ENCODE data around the gene SENP8.

SENP8 gene

DNA sequence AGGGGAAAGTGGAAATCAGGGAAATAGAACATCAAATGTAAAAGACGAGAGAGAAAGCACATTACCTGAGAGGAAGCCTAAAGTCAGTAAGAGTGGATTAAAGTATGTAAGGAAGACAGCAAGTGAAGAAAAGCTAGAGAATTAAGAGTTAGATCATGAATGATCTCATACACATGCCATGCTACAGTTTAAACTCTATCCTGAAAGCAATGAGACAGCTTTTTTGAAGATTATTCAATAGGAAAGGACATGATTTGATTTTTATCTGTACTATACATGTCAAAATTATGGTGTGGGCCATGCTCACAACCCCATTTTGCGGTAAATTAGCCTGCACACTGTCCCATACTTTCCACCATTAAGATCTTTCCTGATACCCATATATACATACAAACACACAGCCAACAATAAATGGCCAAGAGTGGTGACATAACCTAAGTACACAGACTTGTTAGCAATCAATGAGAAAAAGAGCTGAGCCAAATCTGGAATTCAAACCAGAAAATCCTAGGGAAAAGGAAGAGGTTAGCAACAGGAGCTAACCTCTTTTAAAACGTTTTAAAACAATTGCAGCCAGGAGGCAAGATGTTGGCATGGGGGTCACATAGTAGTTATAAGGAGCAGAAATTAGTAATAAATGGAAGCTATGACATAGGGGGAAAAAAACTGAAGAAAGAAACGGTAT, 4.7 kb upstream of the SENP8 start:
- no peak for DNase-seq (ENCODE audit: low read depth)

DNA sequence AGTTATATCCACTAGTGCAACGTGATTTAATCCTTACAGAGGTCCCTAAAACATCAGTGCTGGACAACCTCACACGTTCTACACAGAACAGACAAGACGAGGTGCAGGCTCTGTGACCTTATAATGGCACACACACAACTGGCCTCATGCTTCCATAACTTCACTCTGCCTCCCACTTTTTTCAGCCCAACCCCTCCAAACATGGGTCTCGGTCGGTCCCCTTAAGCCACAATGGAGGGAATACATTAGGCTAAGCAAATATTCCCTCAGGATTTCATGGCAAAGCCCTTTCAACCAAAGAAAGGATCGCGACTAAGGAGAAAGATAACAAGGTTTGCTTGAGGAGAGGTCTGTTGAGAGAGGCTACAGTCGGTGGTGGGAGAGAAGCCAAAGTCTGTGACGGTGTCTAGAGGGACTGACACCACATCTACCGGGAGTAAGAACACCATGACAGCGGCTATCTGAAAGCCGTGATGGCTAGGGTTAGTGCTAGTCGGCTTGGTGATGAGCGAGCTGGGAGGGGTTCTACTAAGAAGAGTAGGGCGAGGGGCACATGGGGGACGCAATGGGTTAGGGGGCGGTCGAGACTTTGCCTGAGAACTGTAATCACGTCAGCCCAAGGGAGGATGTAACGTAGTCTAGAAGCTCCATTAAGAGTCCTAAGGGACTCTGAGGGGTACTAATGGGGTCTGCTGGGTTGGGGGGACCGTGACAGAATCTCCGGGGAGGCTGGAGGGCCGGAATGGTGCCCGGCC, 1.3 kb upstream of the SENP8 start:
- DNase-seq (ENCODE audit: low read depth), result peak; percentile 18

DNA sequence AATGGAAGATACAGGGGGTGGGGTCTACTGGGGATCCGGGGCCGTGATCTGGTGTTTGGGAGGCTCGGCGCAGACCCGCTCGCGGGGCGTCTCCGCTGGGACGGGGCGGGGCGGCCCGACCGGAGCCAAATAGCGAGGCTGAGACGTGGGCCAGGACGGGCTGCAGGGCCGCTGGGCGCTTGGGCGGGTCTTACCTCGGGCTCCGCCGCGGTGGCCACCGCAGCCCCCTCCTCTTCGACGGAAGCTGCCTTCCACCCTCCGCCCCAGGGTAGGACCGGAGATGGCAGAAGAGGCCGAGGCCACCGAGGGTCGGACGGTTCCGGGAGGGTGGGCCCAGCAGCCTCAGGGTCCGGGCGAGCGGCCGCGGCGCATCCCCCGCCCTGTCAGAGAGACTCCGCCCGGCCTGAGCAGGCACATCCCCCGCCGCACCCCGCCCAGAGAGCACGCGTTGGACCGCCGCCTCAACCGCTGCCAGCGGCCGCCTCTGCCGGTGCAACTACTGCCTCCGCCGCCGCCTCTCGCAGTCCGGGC, 652 bp upstream of the SENP8 start:
- peak; percentile 34 for DNase-seq (ENCODE audit: low read depth)

GRCh38 chr15:72124218-72124617, 6.0 kb downstream of the SENP8 start:
- DNase-seq (ENCODE audit: low read depth), result no peak

- DNase-seq (ENCODE audit: low read depth), result no peak
Observed at GRCh38 chr15:72127724-72128322, 9.6 kb downstream of the SENP8 start.

DNA sequence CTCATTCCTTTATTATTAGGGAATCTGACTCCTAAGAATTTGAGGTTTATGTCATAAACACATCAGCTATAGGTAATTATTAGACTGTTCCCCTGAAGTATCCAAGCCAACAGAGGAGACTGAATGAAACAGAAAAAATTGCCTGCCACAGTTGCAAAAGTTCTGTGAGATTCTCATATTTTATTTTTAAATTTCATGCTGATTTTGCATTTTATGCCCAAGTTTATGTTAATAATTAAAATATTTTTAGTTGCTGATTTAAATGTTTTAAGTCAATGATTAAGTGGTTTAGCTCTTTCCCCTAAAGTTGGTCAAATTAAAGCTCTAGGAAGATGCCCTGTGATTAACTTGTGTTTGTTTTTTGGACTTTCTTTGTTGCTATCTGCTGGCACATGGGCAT, 10.2 kb downstream of the SENP8 start:
- DNase-seq (ENCODE audit: low read depth), result no peak

- DNase-seq (ENCODE audit: low read depth), result no peak
Observed at GRCh38 chr15:72130272-72130671, 12.1 kb downstream of the SENP8 start.

DNA sequence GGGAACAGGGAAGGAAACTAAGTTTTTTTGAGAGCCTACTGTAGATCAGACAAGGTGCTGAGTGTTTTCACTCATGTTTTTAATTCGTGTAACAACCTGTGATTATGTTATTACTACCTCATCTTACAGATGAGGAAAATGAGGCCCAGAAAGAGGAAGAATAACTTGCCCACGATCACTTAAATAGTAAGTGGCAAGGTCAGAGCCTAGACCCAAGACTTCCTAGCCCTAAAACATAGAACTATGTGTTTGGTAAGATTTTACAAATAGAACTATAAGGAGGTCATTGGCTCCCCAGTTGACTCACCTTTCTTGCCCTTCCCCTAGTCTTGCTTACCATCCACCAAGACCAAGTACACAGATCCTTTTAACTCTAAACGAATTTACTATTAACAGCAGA, 13.7 kb downstream of the SENP8 start:
- no peak for DNase-seq (ENCODE audit: low read depth)

GRCh38 chr15:72133211-72133610, 15.0 kb downstream of the SENP8 start:
- DNase-seq (ENCODE audit: low read depth), result no peak

DNA sequence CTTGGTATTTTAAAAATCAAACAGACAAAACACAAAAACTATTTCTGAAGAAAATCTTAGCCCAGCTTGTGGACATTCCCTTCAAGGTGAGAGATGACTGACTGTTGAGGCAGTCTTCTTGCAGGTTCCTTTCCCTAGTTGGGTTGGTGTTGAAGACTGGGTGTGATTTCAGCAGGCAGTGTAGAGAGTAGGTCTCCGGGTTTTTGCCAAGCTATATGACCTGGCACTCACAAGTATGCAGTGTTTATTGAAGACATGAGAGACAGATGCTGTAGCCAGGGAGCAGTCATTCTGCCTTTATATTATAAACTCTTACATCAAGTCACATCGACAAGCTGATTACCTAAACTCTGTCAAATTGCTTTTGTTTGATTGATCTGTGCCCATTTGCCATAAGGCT, 17.5 kb downstream of the SENP8 start:
- no peak for DNase-seq (ENCODE audit: low read depth)

- no peak for DNase-seq (ENCODE audit: low read depth)
Observed at GRCh38 chr15:72136170-72137051, 18.2 kb downstream of the SENP8 start.

GRCh38 chr15:72139667-72140066, 21.5 kb downstream of the SENP8 start:
- DNase-seq (ENCODE audit: low read depth), result no peak

GRCh38 chr15:72140088-72140487, 21.9 kb downstream of the SENP8 start:
- no peak for DNase-seq (ENCODE audit: low read depth)

GRCh38 chr15:72141171-72142084, 23.2 kb downstream of the SENP8 start:
- no peak for DNase-seq (ENCODE audit: low read depth)

GRCh38 chr15:72146221-72146620, 28.0 kb downstream of the SENP8 start:
- DNase-seq (ENCODE audit: low read depth), result no peak

DNA sequence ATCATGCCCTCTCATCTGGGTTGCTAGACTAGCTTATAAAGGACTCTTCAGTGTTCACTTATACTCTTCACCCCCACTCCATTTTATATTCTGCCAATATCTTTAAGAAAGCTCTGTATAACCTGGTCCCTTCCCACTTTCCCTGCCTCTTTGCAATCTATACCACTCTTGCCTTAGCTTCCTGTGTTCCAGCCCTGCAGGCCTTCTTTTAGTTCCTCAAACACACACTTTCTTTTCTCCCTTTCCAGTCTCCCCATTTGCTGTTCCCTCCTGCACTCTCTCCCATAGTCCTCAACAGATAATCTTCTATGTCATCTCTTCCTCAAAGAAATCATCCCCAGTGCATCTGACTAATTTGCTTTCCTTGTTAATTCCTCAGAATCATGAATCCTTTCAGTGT, 28.7 kb downstream of the SENP8 start:
- no peak for DNase-seq (ENCODE audit: low read depth)

- no peak for DNase-seq (ENCODE audit: low read depth)
Observed at GRCh38 chr15:72147418-72147817, 29.2 kb downstream of the SENP8 start.

DNA sequence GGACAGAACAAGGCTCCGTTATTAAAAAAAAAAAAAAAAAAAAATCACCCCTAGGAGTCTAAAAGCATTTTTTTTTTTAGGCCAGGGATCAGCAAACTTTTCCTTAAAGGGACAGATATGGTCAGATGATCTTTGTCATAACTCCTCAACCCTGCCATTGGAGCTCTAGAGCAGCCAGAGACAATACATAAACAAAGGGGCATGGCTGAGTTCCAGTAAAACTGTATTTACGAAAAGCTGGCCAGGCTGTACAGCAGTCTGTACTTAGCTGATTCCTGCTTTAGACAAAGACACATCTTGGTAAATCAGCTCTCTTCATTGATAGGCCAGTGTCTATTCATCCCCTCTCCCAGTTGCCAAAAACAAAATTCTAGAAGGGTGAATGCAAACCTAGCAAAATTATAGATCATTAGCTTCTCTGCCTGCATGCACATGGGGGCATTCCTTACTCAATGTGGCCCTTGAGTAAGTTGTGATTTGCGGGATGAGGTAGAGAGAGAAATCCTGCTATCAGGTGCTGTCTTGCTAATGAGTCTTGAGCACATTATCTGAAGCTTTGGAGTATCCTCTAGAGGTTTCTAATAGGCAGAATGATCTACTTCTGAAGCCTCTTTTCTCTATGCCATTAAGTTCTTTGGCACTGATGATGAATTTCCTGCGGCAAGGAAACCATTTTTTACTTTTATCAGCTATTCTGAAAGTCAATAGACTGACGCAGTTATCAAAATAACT, 35.2 kb downstream of the SENP8 start:
- DNase-seq (ENCODE audit: low read depth), result no peak

GRCh38 chr15:72154316-72154715, 36.1 kb downstream of the SENP8 start:
- DNase-seq (ENCODE audit: low read depth), result no peak

DNA sequence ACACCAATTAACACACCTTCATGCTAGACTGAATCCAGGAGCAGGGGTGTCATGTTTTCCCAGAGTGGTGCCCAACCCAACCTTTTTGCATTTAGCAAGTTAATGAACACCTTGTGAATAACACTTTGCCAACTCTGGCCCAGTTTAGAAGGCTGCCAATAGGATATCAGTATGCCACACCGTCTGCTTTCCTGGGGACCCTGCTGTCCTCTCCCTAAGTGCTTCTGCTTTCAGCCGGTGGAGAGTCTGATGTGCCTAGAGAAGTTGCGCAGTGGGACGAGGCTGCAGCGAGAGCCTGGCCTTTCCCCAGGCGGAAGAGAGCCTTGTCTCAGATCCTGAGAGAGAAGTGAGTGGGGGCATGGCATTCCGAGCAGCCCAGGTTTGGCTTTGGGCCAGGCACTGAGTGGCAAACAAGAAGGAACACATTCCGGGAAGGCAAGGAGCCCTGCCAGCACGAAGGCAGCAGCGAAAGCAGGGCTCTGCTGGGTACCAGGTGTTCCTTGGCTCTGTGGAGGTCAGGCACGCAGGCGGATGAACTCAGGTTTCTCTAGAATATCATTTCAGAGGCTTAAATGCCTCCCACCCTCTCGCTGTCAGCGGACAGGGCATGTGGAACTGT, 36.9 kb downstream of the SENP8 start:
- DNase-seq (ENCODE audit: low read depth), result no peak
